HG03520 (cell line): ENCODE measurements around the gene CIZ1.
"Not testable (repeated sequence)": the region's sequence is repeated elsewhere in the genome, so short reads cannot be mapped to it uniquely, and the experiment has no call there.

Experiments used
- ATAC-seq: cut with Tn5 transposase; IDR thresholded peaks from one replicate; pipeline ENCODE4 v1.9.1; 2021; ENCODE audit warnings: mild to moderate bottlenecking, moderate library complexity; ENCODE audit not compliant: unreplicated experiment

CIZ1 gene

DNA sequence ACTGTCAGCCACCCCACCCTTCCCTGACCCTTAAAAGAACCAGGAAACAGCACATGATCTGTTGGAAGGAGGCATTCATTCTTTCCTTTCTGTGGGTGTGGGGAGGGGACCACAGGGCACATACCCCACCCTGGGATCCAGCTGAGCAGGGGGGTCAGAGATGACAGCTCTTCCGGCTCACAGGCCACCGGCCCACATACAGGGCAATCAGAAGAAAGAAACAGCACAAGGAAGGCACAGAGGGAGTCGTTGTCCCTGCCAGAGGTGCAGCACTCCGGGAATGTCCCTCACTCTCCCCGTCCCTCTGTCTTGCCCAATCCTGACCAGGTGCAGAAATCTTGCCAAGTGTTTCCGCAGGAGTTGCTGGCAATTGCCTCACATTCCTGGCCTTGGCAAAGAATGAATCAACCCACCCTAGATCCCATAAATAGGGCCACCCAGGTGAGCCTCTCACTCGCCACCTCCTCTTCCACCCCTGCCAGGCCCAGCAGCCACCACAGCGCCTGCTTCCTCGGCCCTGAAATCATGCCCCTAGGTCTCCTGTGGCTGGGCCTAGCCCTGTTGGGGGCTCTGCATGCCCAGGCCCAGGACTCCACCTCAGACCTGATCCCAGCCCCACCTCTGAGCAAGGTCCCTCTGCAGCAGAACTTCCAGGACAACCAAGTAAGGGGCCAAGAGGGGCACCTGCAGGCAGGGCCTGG is 42.2 kb downstream of the CIZ1 start, which contains the start of gene LCN2:
LCN2 (plus strand) TSS at position 453 of the 701 bp plus-strand sequence; CDS start at position 526, 73 bp downstream.
- no peak for ATAC-seq

DNA sequence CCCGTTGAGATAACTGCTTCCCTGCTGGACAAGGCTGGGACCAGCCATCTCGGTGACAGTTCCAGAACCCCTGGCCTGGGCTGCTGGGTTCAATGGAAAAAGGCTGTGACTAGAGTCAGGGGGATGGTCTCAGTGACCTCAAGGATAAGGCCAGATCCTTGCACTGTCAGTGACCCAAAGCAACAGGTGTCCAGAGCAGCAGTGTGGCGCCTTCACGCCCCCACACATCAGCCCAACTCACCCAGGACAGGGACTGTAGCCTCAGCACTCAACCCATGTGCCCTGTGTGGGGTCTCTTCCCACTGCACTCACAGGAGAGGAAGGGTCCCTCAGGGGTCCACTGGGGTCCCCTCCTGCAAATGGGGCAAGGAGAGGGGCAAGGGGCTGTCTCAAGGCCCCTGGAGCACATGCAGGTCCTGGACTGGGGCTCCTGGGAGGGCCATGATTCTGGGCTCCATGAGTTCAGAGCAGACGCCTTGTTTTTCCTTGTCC is 42.8 kb downstream of the CIZ1 start:
- ATAC-seq, result no peak

DNA sequence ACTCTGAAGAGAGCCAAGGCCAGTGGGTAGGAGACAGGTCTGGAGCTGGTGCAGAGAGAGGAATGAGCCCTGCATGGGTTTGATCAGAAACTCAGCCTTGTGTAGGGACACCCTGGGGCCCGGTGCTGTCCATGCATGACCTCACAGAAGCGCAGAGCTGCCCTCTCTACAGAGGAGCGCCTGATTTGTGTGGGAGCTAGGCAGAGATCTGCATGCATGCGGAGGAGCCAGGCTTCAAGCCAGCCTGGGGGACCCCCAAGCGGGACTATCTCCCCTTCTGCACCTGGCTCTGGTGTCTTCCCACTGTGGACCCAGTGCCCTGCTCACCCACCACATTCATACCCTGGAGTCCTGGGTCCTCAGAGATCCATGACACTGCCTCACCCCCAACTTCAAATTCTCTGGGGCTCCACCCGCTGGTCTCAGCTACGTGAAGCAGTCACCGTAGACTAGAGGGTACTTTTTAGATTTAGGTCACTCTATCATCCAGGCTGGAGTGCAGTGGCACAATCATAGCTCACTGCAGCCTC is 44.7 kb downstream of the CIZ1 start:
- ATAC-seq, result no peak

DNA sequence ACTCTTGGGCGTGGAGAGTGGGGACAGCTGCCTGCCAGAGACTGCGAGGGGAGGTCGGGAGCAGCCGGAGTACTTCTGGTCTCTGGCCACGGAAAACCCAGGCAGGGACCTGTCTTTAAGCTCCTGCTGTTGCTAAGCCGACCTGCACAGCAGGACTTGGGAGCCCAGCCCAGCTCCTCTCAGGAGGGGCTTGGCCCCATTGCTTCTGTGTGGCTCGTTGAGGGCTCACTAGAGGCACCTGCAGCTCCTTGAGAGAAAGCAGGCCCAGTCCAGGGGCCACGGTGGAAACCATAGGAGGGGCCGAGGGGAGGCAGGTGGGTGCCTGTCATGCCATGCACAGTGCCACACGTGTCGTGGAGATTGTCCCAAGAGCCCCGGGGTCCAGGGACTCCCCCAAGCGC is 45.4 kb downstream of the CIZ1 start:
- no peak for ATAC-seq

DNA sequence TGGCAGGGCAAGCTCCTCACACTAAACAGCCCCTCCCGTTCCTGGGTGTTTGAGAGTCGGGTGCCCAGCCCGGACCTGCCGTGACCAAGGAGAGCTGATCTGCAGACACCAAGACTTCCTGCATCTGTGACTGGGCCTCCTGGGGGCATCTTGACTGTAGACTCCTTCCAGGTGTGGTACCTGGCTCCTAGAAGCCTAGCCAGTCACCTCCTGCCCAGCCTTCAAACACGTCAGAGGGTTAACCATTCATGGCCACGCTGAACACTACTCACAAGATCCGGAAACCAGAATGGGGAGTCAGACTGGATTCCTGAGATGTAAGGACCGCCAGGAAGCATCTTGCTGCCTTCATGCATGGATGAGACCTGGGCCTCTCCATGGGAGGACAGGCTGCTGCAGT is 45.8 kb downstream of the CIZ1 start:
- no peak for ATAC-seq

DNA sequence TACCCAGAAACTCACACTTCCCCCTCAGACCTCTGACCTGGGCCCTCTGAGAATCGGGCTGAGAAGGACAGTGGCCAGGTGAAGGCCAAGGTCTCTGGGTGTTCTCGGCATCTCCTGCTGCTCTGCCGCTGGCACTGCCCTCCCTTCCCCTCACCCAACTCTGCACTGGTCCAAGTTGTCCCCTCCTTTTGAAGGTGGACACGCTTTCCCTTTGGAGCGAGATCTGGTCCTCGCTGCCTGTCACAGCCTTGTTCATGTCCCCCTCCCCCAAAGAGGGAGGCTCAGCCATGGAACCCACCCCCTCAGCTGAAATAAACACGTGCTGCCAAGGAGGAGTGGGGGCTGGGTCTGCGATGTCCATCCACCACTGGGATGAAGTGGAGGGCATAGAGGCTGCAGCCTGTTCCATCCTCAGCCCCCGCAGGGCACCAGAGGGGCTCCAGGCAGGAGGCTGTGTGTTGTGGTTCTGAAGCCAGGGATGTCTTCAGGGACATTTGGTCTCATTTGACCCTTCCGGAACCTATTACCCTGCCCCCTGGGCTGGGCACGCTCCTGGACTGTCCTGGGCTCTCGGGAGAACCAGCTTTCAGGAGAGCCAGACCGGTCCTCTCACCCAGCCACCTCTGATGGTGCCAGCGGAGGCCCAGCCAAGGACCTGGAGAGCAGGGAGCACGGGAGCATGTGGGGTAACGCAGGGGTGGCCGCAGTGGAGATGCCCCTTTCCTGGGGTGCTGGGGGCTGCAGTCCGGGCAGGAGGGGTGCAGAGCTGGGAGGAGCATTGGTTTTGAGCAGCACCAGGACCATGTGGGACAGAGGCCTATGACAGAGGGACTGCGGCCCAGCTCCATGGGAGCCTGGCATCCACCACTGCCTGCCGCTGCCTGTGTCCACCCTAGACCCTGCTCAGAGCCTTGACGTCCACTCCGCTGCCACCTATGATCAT is 46.9 kb downstream of the CIZ1 start:
- no peak for ATAC-seq

DNA sequence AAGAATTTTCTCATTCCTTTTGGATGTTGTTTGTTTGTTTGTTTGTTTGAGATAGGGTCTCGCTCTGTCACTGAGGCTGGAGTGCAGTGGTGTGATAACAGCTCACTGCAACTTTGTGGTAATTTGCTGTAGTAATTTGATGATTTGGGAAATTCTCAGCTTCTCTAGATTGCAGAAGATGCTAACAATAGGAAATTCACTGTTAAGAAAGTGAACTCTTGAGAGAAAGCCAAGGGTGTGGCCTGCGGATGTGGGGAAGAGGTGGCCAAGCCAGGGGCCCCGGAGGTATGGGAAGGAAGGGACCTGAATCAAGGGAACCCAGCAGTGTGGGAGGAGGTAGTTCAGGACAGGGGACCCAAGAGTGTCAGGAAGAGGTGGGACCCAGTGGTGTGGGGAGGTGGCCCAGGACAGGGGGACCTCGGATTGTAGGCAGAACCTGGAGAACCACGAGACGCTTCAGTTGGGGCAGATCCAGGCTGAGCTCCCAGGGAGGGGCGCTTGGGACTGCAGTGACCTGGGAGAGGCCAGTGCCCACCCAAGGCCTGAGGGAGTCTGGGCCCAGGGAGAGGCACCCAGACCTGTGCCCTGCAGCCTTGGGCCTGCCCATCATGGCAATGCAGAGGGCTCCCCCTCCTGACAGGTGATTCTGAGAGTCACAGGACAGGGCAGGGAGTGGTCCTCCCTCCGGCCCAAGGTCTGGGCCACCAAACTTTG is 47.7 kb downstream of the CIZ1 start:
- no peak for ATAC-seq

DNA sequence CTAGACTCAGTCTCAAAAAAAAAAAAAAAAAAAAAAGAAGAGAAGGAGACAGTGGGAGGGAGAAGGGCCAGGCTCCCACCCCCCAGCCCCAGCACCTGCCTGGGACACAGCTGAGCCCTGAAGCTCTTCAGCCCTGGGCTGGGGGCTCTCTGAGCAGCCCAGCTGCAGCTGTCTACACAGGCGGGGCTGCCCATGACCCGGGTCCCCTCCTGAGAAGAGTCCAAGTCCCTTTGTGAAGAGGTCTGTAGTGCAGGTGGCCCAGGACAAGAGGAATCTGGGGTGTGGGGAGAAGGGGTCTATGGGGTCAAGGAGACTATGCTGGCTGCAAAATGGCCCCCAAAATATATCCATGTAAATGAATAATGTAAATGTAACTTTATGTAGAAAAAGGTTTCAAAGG is 48.8 kb downstream of the CIZ1 start:
- no peak for ATAC-seq

DNA sequence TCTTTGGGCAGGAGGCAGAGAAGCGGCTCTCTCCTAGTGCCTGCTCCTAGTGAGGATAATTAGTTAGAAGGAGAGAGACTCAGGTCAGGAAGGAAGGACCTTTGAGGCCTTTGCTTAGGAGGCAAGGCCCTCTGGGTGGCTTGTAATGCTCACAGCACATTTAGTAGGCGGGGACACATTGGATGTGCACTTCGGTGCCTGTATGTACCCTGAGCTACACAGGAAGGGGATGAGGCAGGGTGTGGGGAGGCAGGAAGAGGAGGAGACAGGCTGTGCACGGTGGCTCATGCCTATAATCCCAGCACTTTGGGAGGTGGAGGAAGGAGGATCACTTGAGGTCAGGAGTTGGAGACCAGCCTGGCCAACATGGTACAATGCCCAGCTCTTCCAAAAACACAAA is 49.3 kb downstream of the CIZ1 start:
- ATAC-seq, result no peak

DNA sequence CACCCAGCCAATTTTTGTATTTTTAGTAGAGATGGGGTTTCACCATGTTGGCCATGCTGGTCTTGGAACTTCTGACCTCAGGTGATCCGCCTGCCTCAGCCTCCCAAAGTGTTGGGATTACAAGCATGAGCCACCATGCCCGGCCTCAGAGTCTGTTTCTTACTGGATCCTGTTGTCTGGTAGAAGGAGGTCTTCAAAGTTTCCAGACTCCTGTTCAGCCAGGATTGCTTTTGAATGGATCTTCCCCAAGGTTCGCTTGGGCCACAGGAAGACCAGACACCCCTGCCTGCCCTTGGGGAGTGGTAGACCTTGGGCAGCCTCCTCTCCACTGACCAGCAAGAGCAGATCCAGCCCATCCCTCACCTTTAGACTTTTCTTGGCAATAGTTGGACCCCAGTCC is 49.8 kb downstream of the CIZ1 start:
- ATAC-seq, result no peak

DNA sequence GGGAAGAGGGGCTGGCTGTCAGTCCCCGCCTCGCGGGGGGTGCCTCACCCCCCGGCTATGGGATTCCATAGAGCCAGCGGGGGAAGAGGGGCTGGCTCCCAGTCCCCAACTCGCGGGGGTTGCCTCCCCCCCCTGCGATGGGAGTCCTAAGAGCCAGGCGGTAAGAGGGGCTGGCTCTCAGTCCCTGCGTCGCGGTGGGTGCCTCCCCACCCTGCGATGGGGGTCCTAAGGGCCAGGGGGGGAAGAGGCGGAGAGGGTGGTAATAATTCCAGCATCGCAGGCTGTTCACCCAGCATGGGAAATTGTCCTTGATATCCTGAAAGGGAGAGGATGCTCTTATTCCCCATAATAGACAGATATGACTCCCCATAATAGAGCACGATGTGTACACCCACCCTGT is 51.8 kb downstream of the CIZ1 start:
- no peak for ATAC-seq

DNA sequence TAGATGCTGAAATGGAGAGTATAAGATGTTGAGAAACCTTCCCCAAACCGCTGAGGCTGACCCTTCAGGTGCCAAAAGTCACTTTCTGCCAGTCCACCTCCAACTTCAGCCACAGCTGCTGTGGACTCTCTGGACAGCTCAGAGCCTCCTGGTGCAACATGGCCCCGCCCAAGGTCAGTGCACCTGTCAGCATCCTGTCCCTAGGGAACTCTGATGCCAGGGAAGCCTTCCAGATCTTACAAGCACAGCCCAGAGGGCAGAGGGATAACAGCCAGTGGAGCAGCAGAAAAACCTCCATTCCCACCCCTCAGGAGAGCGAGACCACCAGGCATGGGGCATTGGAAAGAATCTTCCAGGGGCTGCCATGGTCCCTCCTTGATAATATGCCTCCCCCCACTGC is 53.4 kb downstream of the CIZ1 start:
- ATAC-seq, result no peak

DNA sequence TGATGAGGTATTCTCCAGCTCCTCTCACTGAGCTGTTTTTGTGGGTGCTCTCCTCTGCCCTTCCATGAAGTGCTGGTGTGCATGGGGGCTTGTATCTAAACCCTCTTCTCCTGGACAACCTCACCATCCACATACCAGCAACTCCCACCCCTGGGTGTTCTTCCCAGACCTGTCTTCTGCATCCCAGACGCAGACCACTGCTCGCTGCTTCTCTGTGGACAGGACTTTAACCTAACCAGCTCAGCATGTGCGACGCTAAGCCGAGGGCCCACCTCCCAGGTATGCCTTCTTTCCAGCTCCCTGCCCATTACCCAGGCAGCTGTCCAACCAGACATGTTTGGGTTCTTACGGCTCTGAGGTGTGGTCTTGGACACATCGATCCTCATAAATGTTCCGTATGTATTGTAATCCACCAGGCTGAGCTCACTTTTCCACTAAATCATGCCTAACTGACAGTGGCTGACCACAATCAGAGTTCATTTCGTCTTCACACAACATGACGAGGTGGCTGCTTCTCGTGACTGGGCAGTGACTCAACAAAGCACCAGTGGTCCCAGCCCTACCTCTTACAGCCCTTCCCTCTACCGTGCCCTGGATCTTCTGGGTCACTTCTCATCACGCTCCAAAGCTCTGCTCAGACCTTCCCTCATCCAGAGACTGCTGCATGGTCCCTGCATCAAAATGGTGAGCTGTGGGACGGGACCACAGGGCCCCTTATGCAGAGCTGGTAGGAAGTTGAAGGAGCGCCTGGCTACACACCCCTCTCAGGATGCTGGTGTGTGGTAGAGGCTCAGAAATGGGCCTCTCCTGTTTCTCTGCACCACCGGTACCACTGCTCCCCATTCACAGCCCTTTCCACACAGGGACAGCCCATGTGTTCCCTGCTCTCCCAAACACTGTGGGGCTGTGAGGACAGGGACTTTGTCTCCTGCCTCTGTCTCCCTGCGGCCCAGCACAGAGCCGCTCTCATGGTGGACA is 54.3 kb downstream of the CIZ1 start:
- no peak for ATAC-seq

DNA sequence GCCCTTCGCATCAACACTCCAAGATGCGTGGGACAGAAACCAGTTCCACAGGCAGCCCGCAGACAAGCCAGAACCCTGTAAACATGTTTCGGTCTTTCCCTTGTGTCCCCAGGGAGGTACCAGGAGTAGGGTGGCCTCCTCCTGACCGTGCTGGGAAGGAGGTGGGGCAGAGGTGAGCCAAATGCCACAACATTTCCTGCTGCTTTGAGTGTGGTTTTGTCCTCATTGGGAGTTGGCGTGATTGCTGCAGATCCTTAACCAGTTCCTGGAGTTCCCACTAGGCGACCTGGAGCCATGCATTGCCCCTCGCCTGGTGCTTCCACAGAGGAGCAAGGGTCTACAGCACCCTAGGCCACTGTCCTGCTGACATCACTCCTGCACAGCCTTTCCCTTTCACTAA is 55.8 kb downstream of the CIZ1 start:
- ATAC-seq, result not testable (repeated sequence)

DNA sequence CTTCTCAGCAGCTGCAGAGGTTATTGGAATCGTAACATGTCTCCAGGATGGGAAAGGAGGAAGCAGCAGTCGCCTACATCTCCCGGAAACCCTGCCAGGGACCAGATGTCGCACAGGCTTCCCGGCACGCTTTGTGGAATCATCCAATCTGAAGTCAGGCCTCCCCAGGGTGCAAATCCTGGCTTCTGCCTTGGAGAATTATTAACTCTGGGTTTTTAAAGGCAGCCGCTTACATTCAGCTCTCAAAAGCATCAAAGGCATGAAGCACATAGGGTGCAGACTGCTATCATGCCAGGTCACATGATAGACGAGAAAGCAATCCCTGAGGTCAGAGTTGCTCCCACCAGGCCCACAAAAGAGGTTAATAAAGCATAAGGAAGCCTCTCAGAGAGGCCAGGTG is 59.2 kb downstream of the CIZ1 start:
- ATAC-seq, result not testable (repeated sequence)

DNA sequence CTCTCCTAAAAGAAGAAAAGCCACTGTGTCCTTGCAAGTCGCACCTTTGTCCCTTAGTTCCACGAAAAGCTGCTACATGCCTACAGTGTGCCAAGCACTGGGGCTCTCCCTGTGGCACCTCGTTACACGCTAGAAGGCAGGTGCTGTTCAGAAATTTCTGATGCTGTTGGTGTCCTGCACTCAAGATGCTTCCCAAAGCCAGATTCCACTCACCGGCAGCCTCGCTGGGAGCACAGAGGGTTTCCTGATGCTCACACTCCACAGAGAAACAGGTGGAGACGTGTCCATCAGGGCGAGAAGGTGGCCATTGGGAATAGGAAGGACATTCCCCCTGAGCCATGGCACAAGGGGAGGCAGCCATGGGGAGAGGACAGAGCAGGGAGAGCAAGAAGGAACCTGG is 60.0 kb downstream of the CIZ1 start:
- not testable (repeated sequence) for ATAC-seq

DNA sequence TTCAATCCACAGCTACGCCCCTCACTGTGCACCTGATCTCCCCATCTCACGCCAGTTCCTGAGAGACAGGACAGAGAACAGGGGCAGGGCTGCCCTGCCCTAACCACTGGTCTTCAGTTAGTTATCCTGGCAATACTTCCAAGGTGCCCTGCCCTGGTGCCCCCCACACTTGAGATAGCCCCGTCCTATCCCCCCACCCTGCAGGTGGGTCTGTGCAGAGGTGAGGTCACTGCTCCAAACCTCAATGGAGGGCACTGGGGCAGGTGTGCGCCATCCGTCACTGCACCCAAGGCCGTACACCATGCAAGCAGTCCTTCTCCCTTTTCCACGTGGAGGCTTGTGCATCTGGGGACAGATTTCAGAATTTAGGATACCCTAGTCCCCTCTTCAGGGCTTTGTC is 60.7 kb downstream of the CIZ1 start:
- ATAC-seq, result not testable (repeated sequence)

DNA sequence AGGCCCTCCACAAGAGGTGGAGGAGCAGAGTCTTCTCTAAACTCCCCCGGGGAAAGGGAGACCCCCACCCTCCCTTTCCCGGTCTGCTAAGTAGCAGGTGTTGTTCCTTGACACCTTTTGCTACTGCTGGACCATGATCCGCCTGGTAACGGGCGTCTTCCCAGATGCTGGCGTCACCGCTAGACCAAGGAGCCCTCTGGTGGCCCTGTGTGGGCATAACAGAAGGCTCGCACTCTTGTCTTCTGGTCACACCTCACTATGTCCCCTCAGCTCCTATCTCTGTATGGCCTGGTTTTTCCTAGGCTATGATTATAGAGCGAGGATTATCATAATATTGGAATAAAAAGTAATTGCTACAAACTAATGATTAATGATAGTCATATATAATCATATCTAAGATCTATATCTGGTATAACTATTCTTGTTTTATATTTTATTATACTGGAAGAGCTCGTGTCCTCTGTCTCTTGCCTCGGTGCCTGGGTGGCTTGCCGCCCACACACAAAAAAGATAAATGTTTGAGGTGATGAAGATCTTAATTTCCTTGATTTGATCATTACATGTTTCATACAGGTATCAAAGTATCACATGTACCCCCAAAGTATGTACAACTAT is 61.3 kb downstream of the CIZ1 start:
- not testable (repeated sequence) for ATAC-seq

DNA sequence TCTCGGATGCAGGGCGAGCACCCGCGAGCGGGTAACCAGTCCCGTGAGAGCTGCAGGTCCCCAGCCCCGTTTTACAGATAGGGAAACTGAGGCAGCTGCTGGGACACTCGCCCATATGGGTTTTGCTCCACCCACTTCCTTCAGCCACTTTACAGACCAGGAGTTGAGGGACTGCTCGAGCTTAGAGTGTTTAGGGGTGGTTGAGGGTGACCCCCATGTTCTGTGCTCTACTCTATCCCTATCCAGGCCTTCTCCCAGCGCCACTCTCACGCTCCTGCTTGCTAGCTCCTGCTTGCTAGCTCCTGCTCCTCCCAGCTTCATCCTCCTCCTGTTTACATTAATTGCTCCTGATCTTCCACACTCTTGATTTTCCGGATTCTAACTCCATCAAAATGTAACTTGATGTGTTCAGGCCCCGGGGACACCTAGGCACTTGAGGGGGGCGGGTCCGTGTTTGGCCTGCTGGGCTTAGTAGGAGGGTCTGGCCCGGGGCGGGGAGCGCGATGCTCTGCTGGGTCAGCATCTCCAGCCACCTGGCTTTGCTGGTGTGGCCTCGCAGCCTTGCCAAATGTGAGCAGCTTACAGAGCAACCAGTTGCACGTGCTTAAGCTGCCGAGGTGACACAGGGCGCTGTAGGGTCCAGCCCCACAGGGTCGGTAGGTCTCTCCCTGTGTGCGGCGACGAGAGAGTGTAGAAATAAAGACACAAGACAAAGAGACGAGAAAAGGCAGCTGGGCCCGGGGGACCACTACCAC is 62.4 kb downstream of the CIZ1 start:
- ATAC-seq, result no peak
